DMS153 (cell line): ENCODE measurements around the gene ERVW-1.

Source experiments
- DNase-seq: peaks from one replicate; lab custom pipeline; 2025; lab: John Stamatoyannopoulos, UW

Gene ERVW-1

DNA sequence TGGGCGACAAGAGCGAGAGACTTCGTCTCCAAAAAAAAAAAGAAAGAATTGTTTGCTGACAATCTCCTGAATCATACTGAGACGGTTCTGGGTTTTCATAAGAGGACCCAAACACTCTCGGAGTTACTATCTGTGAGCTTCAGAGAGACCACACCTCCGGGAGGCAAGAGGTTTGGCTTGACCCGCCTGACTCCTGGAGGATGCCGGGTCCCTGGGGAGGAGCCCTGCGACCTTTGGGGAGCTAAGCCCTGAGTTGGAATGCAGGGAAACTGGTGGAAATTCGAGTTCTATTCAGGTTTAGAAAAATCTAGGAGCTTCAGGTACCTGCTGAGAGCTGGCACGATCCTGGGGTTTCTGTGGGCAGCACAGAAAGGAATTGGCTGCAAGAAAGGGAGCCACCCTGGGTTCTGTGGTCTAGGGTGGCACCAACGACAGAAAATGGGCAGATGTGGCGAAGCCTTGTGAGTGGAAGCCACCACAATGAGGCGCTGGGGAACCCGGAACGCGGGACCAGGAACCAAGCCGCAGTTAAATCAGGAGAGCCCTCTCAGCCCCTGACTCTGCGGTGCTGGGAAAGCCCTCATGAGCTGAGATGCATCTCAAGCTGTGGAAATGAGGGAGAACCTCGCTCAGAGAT is 52.3 kb downstream of the ERVW-1 start:
- DNase-seq, result no peak

DNA sequence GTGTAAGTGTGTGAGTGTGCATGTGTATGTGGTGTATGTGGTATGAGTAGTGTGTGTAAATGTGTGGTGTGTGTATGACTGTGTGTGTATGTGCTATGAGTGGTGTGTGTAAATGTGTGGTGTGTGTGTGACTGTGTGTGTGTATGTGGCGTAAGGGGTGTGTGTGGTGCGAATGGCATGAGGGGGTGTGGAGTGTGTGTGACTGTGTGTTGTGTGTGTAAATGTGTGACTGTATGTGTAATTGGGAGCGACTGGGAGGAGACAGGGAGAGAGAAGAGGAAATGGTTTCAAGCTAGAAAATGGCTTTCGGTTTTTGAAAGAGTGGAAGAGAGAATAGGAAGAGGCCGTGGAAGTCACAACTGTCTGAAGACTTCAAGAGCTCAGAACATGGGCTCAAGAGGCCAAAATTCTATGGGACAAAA is 54.0 kb downstream of the ERVW-1 start:
- no peak for DNase-seq

DNA sequence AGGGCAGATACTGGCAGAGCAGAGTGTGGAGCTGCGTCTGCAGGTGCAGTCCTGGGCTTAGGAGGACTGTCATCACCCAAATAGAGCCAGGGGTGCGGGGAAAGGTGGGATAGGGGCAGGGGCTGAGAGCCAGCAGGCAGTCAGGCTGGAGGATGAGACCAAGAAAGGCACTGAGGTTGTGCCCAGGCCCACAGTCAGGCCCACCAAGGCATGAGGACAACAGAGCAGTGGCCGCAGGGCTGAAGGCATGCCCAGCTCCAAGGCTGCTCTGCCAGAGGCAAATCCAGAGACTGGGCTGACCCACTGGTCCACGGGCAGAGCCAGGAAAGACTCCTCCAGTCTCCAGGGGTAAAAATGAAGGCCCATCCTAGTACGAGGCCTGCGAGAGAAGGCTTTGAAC is 54.8 kb downstream of the ERVW-1 start:
- DNase-seq, result no peak

DNA sequence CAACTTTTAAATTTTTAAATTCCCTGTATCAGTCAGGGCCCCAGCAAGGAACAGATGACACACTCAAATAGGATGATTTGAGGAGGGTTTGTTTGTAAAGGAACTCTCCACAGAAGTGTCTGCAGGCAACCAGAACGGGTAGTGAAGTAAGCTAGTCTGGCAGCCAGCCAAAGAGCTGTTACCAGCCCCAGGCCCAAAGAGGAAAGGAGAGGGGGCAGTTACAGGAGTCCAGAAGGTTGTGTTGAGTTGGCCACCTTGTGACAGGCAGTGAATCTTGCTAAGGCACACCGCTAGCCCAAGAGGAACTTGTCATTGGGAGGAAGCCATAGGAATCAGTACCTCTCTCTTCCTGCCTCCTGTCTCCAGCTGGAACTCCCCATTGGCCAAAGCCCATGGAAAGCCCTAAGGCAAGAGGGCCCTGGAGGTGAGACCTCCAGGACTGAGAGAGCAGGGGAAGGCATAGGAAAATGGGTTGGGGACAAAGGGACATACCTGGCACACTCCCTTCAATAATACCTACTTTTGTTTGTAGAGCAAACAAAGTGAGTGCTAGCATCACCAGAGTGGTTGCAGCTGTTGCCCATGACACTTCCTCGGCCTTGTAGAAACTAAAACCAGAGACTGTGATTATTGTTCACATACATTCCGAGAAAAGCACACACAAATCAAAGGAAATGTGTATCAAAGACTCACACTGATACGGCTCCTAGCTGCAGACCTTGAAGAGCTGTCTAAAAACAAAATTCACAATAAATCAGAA is 55.9 kb downstream of the ERVW-1 start:
- peak; percentile 85 for DNase-seq
